ENCODE results near the gene STK11. TPM values are rescaled to one million over a fixed set of nuclear protein-coding genes. Genes with fewer than 3 reads are reported as not detected.

Gene STK11
- total and polyA plus RNA-seq, 2 of the 4 experiments (the other 2 are of a cell fraction) = 39.3 to 42.8 TPM

- no peak for TF ChIP-seq BHLHE40 (IDR thresholded peaks at IDR 0.05; ENCODE audit: low read depth, low read length)
These were observed 67.1 kb downstream of the STK11 start (continued) for GRCh38 chr19:1272423-1273262.

- Histone ChIP-seq H3K56ac (ENCODE audit: extremely low read depth, insufficient read depth, low read length) (no peak overlapping the region), H3K14ac (replicated peaks; ENCODE audit: low read depth, low read length) (no peak overlapping the region), H3K36me3 (ENCODE audit: control insufficient read depth, insufficient read depth, low read length) (peaks cover 47% of the 10 kb centered on the region), H3K9me3 (ENCODE audit: control insufficient read depth, insufficient read depth, low read length) (no peaks in the 10 kb centered on the region), H2AFZ (replicated peaks; ENCODE audit: low read length, poor library complexity) (no peak overlapping the region), H2AK5ac (ENCODE audit: low read depth, low read length) (no peak overlapping the region), H3K4me3 (ENCODE audit: insufficient read depth, low read depth, low read length) (no peak overlapping the region), H3K27me3 (ENCODE audit: control insufficient read depth, insufficient read depth, low read length) (no peaks in the 10 kb centered on the region), H3K9ac (ENCODE audit: low read depth, low read length) (no peak overlapping the region), H2BK5ac (ENCODE audit: low read depth, low read length, poor library complexity, severe bottlenecking) (no peak overlapping the region), H2BK15ac (ENCODE audit: low read depth, low read length) (no peak overlapping the region), H3K9me1 (ENCODE audit: insufficient read depth, low read length) (no peaks in the 10 kb centered on the region; the same call in 1 of the 2 replicates), H4K91ac (ENCODE audit: insufficient read depth, low read depth, low read length) (no peak overlapping the region), H3K4ac (ENCODE audit: low read depth, low read length) (no peak overlapping the region), H4K20me1 (ENCODE audit: insufficient read depth, low read length) (peaks cover 72% of the 10 kb centered on the region), H3K18ac (ENCODE audit: low read depth, low read length) (no peak overlapping the region), H4K8ac (ENCODE audit: low read depth in 2 of 2, low read length in 2 of 2) (no peak overlapping the region), H2AK9ac (replicated peaks; ENCODE audit: low read depth, low read length, poor library complexity) (peak overlapping the region; percentile 13), H3K4me1 (ENCODE audit: control insufficient read depth, insufficient read depth, low read length) (peaks cover 29% of the 10 kb centered on the region), H2BK120ac (ENCODE audit: low read depth, low read length) (no peak overlapping the region), H4K5ac (ENCODE audit: low read depth, low read length) (no peak overlapping the region), H3K79me1 (ENCODE audit: low read depth in 1 of 2, low read length in 2 of 2) (peaks cover 22 to 70% of the 10 kb centered on the region in 2 experiments; a peak in 3 of 4 replicates), H3K27ac (ENCODE audit: insufficient read depth, low read length) (no peak overlapping the region), H3K23ac (ENCODE audit: low read depth, low read length) (peak overlapping the region; percentile 59; the same call in 1 of the 2 replicates), H3K4me2 (ENCODE audit: low read depth, low read length) (no peak overlapping the region), H2BK20ac (ENCODE audit: low read depth, low read length) (no peak overlapping the region)
- ChIA-PET POLR2A (ENCODE audit: unreplicated experiment) (interaction anchor here (1.0 kb wide), 1 partner anchor 20 kb away, joined by 4 read pairs; no protein-coding TSS in a partner anchor), CTCF (interaction anchor here (0.6 kb wide), 1 partner anchor 42 kb away, joined by 5 read pairs; no protein-coding TSS in a partner anchor)
- no peak for DNase-seq
- intact Hi-C loops (cut with micrococcal nuclease) = no loop called here
- 87% methylated on average over 19 of the region's 25 CpGs; no CpG with 5 or more reads in 1 of the 2 experiments for WGBS, 2 experiments (ENCODE audit: extremely low coverage in 2 of 2, insufficient read length in 1 of 2)
- TF ChIP-seq CHD1 (IDR thresholded peaks at IDR 0.05; ENCODE audit: low read depth, low read length) (no peak), POLR2A (IDR thresholded peaks at IDR 0.05; ENCODE audit: low read depth, low read length) (peak; percentile 19; the same call in 1 of the 2 replicates)
- ATAC-seq (ENCODE audit: low read depth) = no peak
- no TSS peak for BruUV-seq (replicated peaks)
- dilution Hi-C loops (cut with HindIII; ENCODE audit: low sequenced_read_pairs, unreplicated experiment) = no loop called here
- in situ Hi-C loops (cut with MboI; ENCODE audit: low sequenced_read_pairs) = no loop called here
These were observed 67.9 kb downstream of the STK11 start for GRCh38 chr19:1273263-1274041.

Data from IMR-90 (cell line).